Measurements from ENCODE around the gene NECAB3. TPM values are rescaled to one million over a fixed set of nuclear protein-coding genes. Genes with fewer than 3 reads are reported as not detected.
A peak's percentile ranks its signal among the peaks of the same experiment; 100 is the strongest.

The NECAB3 gene
- total RNA-seq, 4 donors from 2014 or later: 26.1 to 180 (median 94.5) TPM

- peak overlapping the region in 3 of 4 donors; percentile 72 to 91 (median 84) for H3K4me3 ChIP-seq
- H3K27ac ChIP-seq: peak overlapping the region; percentile 88 to 96 (median 90)
- intact Hi-C loops (cut with DNase I; ENCODE audit: low total_unique reads) (no loop called here), in situ Hi-C loops (cut with MboI; ENCODE audit: low pct_ligation_motif_present in 1 of 4, low pct_unique_long_range_greater_than_20kb in 1 of 4, low sequenced_read_pairs in 3 of 4) (no loop called here)
- no peak for DNase-seq
- peaks cover 13 to 36% (median 34%) of the 10 kb centered on the region in 4 donors for H3K4me1 ChIP-seq
- WGBS, 2 donors (ENCODE audit: low coverage in 1 of 2): 29 to 37% methylated on average over 8 to 16 of the region's 16 CpGs
- H3K36me3 ChIP-seq: no peaks in the 10 kb centered on the region
- H3K9me3 ChIP-seq: no peaks in the 10 kb centered on the region
- H3K27me3 ChIP-seq: no peaks in the 10 kb centered on the region
- TF ChIP-seq CTCF (IDR thresholded peaks at IDR 0.05) (no peak), POLR2AphosphoS5 (IDR thresholded peaks at IDR 0.05) (peak in 1 of 3 donors; percentile 13)
Measured at GRCh38 chr20:33675136-33675959, 1.1 kb upstream of the NECAB3 start.

- 0 to 10% methylated on average over 5 to 21 of the region's 29 CpGs for WGBS, 2 donors (ENCODE audit: low coverage in 1 of 2)
- Histone ChIP-seq H3K27ac (peak overlapping the region; percentile 88 to 96 (median 90)), H3K36me3 (peaks cover 0 to 5% (median 0%) of the 10 kb centered on the region in 4 donors), H3K4me1 (peaks cover 13 to 37% (median 34%) of the 10 kb centered on the region in 4 donors), H3K27me3 (no peaks in the 10 kb centered on the region), H3K4me3 (peak overlapping the region; percentile 72 to 91 (median 86)), H3K9me3 (no peaks in the 10 kb centered on the region)
- DNase-seq: no peak
- in situ Hi-C loops (cut with MboI; ENCODE audit: low pct_ligation_motif_present in 1 of 4, low pct_unique_long_range_greater_than_20kb in 1 of 4, low sequenced_read_pairs in 3 of 4): no loop called here
- TF ChIP-seq EP300 (IDR thresholded peaks at IDR 0.05; ENCODE audit: low read depth): no peak
- TF ChIP-seq POLR2A (IDR thresholded peaks at IDR 0.05): no peak
- TF ChIP-seq CTCF (IDR thresholded peaks at IDR 0.05): no peak
- no peak for TF ChIP-seq POLR2AphosphoS5 (IDR thresholded peaks at IDR 0.05)
- intact Hi-C loops (cut with DNase I; ENCODE audit: low total_unique reads): loop anchor here (5.0 kb wide), 1 partner anchor 226 kb away; no protein-coding TSS in a partner anchor
Measured at GRCh38 chr20:33673410-33674293, 576 bp downstream of the NECAB3 start.

GRCh38 chr20:33673114-33673409, 1.2 kb downstream of the NECAB3 start:
- peak overlapping the region; percentile 88 to 96 (median 90) for H3K27ac ChIP-seq
- in situ Hi-C loops (cut with MboI; ENCODE audit: low pct_ligation_motif_present in 1 of 4, low pct_unique_long_range_greater_than_20kb in 1 of 4, low sequenced_read_pairs in 3 of 4): no loop called here
- H3K4me3 ChIP-seq: peak overlapping the region in 3 of 4 donors; percentile 72 to 91 (median 84)
- DNase-seq: no peak
- no peaks in the 10 kb centered on the region for H3K27me3 ChIP-seq
- no peaks in the 10 kb centered on the region for H3K9me3 ChIP-seq
- TF ChIP-seq CTCF (IDR thresholded peaks at IDR 0.05) (no peak), EP300 (IDR thresholded peaks at IDR 0.05; ENCODE audit: low read depth) (no peak), POLR2A (IDR thresholded peaks at IDR 0.05) (no peak), POLR2AphosphoS5 (IDR thresholded peaks at IDR 0.05) (no peak)
- H3K4me1 ChIP-seq: peaks cover 16 to 43% (median 39%) of the 10 kb centered on the region in 4 donors
- WGBS, 2 donors (ENCODE audit: low coverage in 1 of 2): 75% methylated on average over 4 of the region's 4 CpGs; no CpG with 5 or more reads in 1 of the 2 donors
- peaks cover 0 to 5% (median 0%) of the 10 kb centered on the region in 4 donors for H3K36me3 ChIP-seq
- intact Hi-C loops (cut with DNase I; ENCODE audit: low total_unique reads): loop anchor here (5.0 kb wide), 1 partner anchor 226 kb away; no protein-coding TSS in a partner anchor

Data from transverse colon (tissue), 4 donors.